ENCODE data around the gene VCAN.

The VCAN gene

GRCh38 chr5:83440826-83441225, 30.7 kb upstream of the VCAN start:
- Histone ChIP-seq H3K27me3 (ENCODE audit: control insufficient read depth in 1 of 2, insufficient read depth in 2 of 2, low read length in 2 of 2) (no peaks in the 10 kb centered on the region), H3K9ac (ENCODE audit: low read depth in 1 of 2, low read length in 2 of 2) (no peak overlapping the region), H3K27ac (ENCODE audit: low read depth, low read length) (no peak overlapping the region), H3K4me3 (ENCODE audit: low read depth in 1 of 2, low read length in 2 of 2) (no peak overlapping the region), H3K36me3 (ENCODE audit: control insufficient read depth in 1 of 2, insufficient read depth in 2 of 2, low read length in 2 of 2) (no peaks in the 10 kb centered on the region), H3K9me3 (ENCODE audit: control insufficient read depth in 1 of 2, low read length in 2 of 2) (no peaks in the 10 kb centered on the region), H3K4me1 (ENCODE audit: control insufficient read depth in 1 of 2, insufficient read depth in 2 of 2, low read length in 2 of 2) (no peaks in the 10 kb centered on the region)

- Histone ChIP-seq H3K9ac (ENCODE audit: low read depth in 1 of 2, low read length in 2 of 2) (no peak overlapping the region), H3K27me3 (ENCODE audit: control insufficient read depth in 1 of 2, insufficient read depth in 2 of 2, low read length in 2 of 2) (no peaks in the 10 kb centered on the region), H3K27ac (ENCODE audit: low read depth, low read length) (no peak overlapping the region), H3K9me3 (ENCODE audit: control insufficient read depth in 1 of 2, low read length in 2 of 2) (no peaks in the 10 kb centered on the region), H3K4me3 (ENCODE audit: low read depth in 1 of 2, low read length in 2 of 2) (no peak overlapping the region), H3K4me1 (ENCODE audit: control insufficient read depth in 1 of 2, insufficient read depth in 2 of 2, low read length in 2 of 2) (no peaks in the 10 kb centered on the region), H3K36me3 (ENCODE audit: control insufficient read depth in 1 of 2, insufficient read depth in 2 of 2, low read length in 2 of 2) (no peaks in the 10 kb centered on the region)
These were observed 29.8 kb upstream of the VCAN start for GRCh38 chr5:83441747-83442146.

GRCh38 chr5:83443534-83443933, 28.0 kb upstream of the VCAN start:
- Histone ChIP-seq H3K4me1 (ENCODE audit: control insufficient read depth in 1 of 2, insufficient read depth in 2 of 2, low read length in 2 of 2) (no peaks in the 10 kb centered on the region), H3K4me3 (ENCODE audit: low read depth in 1 of 2, low read length in 2 of 2) (no peak overlapping the region), H3K9ac (ENCODE audit: low read depth in 1 of 2, low read length in 2 of 2) (no peak overlapping the region), H3K27ac (ENCODE audit: low read depth, low read length) (no peak overlapping the region), H3K9me3 (ENCODE audit: control insufficient read depth in 1 of 2, low read length in 2 of 2) (no peaks in the 10 kb centered on the region), H3K36me3 (ENCODE audit: control insufficient read depth in 1 of 2, insufficient read depth in 2 of 2, low read length in 2 of 2) (no peaks in the 10 kb centered on the region), H3K27me3 (ENCODE audit: control insufficient read depth in 1 of 2, insufficient read depth in 2 of 2, low read length in 2 of 2) (no peaks in the 10 kb centered on the region)

GRCh38 chr5:83444445-83444844, 27.1 kb upstream of the VCAN start:
- H3K27me3 ChIP-seq (ENCODE audit: control insufficient read depth in 1 of 2, insufficient read depth in 2 of 2, low read length in 2 of 2), result no peaks in the 10 kb centered on the region
- H3K9me3 ChIP-seq (ENCODE audit: control insufficient read depth in 1 of 2, low read length in 2 of 2), result no peaks in the 10 kb centered on the region
- no peaks in the 10 kb centered on the region for H3K36me3 ChIP-seq (ENCODE audit: control insufficient read depth in 1 of 2, insufficient read depth in 2 of 2, low read length in 2 of 2)
- no peak overlapping the region for H3K9ac ChIP-seq (ENCODE audit: low read depth in 1 of 2, low read length in 2 of 2)
- no peak overlapping the region for H3K4me3 ChIP-seq (ENCODE audit: low read depth in 1 of 2, low read length in 2 of 2)
- no peak overlapping the region for H3K27ac ChIP-seq (ENCODE audit: low read depth, low read length)
- no peaks in the 10 kb centered on the region for H3K4me1 ChIP-seq (ENCODE audit: control insufficient read depth in 1 of 2, insufficient read depth in 2 of 2, low read length in 2 of 2)

- no peaks in the 10 kb centered on the region for H3K36me3 ChIP-seq (ENCODE audit: control insufficient read depth in 1 of 2, insufficient read depth in 2 of 2, low read length in 2 of 2)
- H3K27ac ChIP-seq (ENCODE audit: low read depth, low read length), result no peak overlapping the region
- no peak overlapping the region for H3K4me3 ChIP-seq (ENCODE audit: low read depth in 1 of 2, low read length in 2 of 2)
- H3K27me3 ChIP-seq (ENCODE audit: control insufficient read depth in 1 of 2, insufficient read depth in 2 of 2, low read length in 2 of 2), result no peaks in the 10 kb centered on the region
- no peaks in the 10 kb centered on the region for H3K9me3 ChIP-seq (ENCODE audit: control insufficient read depth in 1 of 2, low read length in 2 of 2)
- no peaks in the 10 kb centered on the region for H3K4me1 ChIP-seq (ENCODE audit: control insufficient read depth in 1 of 2, insufficient read depth in 2 of 2, low read length in 2 of 2)
- H3K9ac ChIP-seq (ENCODE audit: low read depth in 1 of 2, low read length in 2 of 2), result no peak overlapping the region
These were observed 25.1 kb upstream of the VCAN start for GRCh38 chr5:83446253-83446947.

- no peaks in the 10 kb centered on the region for H3K36me3 ChIP-seq (ENCODE audit: control insufficient read depth in 1 of 2, insufficient read depth in 2 of 2, low read length in 2 of 2)
- no peaks in the 10 kb centered on the region for H3K27me3 ChIP-seq (ENCODE audit: control insufficient read depth in 1 of 2, insufficient read depth in 2 of 2, low read length in 2 of 2)
- no peak overlapping the region for H3K4me3 ChIP-seq (ENCODE audit: low read depth in 1 of 2, low read length in 2 of 2)
- H3K27ac ChIP-seq (ENCODE audit: low read depth, low read length), result no peak overlapping the region
- no peak overlapping the region for H3K9ac ChIP-seq (ENCODE audit: low read depth in 1 of 2, low read length in 2 of 2)
- H3K4me1 ChIP-seq (ENCODE audit: control insufficient read depth in 1 of 2, insufficient read depth in 2 of 2, low read length in 2 of 2), result no peaks in the 10 kb centered on the region
- H3K9me3 ChIP-seq (ENCODE audit: control insufficient read depth in 1 of 2, low read length in 2 of 2), result no peaks in the 10 kb centered on the region
These were observed 24.0 kb upstream of the VCAN start for GRCh38 chr5:83447533-83447932.

GRCh38 chr5:83450183-83450966, 21.2 kb upstream of the VCAN start:
- Histone ChIP-seq H3K27ac (ENCODE audit: low read depth, low read length) (no peak overlapping the region), H3K36me3 (ENCODE audit: control insufficient read depth in 1 of 2, insufficient read depth in 2 of 2, low read length in 2 of 2) (no peaks in the 10 kb centered on the region), H3K27me3 (ENCODE audit: control insufficient read depth in 1 of 2, insufficient read depth in 2 of 2, low read length in 2 of 2) (no peaks in the 10 kb centered on the region), H3K9me3 (ENCODE audit: control insufficient read depth in 1 of 2, low read length in 2 of 2) (peaks cover 0 to 6% of the 10 kb centered on the region in 2 donors), H3K9ac (ENCODE audit: low read depth in 1 of 2, low read length in 2 of 2) (no peak overlapping the region), H3K4me3 (ENCODE audit: low read depth in 1 of 2, low read length in 2 of 2) (no peak overlapping the region), H3K4me1 (ENCODE audit: control insufficient read depth in 1 of 2, insufficient read depth in 2 of 2, low read length in 2 of 2) (no peaks in the 10 kb centered on the region)

- Histone ChIP-seq H3K27me3 (ENCODE audit: control insufficient read depth in 1 of 2, insufficient read depth in 2 of 2, low read length in 2 of 2) (no peaks in the 10 kb centered on the region), H3K4me3 (ENCODE audit: low read depth in 1 of 2, low read length in 2 of 2) (no peak overlapping the region), H3K27ac (ENCODE audit: low read depth, low read length) (no peak overlapping the region), H3K9me3 (ENCODE audit: control insufficient read depth in 1 of 2, low read length in 2 of 2) (peaks cover 0 to 6% of the 10 kb centered on the region in 2 donors), H3K36me3 (ENCODE audit: control insufficient read depth in 1 of 2, insufficient read depth in 2 of 2, low read length in 2 of 2) (no peaks in the 10 kb centered on the region), H3K4me1 (ENCODE audit: control insufficient read depth in 1 of 2, insufficient read depth in 2 of 2, low read length in 2 of 2) (no peaks in the 10 kb centered on the region), H3K9ac (ENCODE audit: low read depth in 1 of 2, low read length in 2 of 2) (no peak overlapping the region)
These were observed 20.6 kb upstream of the VCAN start for GRCh38 chr5:83450967-83451248.

- no peaks in the 10 kb centered on the region for H3K36me3 ChIP-seq (ENCODE audit: control insufficient read depth in 1 of 2, insufficient read depth in 2 of 2, low read length in 2 of 2)
- no peak overlapping the region for H3K27ac ChIP-seq (ENCODE audit: low read depth, low read length)
- H3K9me3 ChIP-seq (ENCODE audit: control insufficient read depth in 1 of 2, low read length in 2 of 2), result peaks cover 0 to 8% of the 10 kb centered on the region in 2 donors
- no peaks in the 10 kb centered on the region for H3K27me3 ChIP-seq (ENCODE audit: control insufficient read depth in 1 of 2, insufficient read depth in 2 of 2, low read length in 2 of 2)
- H3K9ac ChIP-seq (ENCODE audit: low read depth in 1 of 2, low read length in 2 of 2), result no peak overlapping the region
- H3K4me1 ChIP-seq (ENCODE audit: control insufficient read depth in 1 of 2, insufficient read depth in 2 of 2, low read length in 2 of 2), result no peaks in the 10 kb centered on the region
- H3K4me3 ChIP-seq (ENCODE audit: low read depth in 1 of 2, low read length in 2 of 2), result no peak overlapping the region
These were observed 19.6 kb upstream of the VCAN start for GRCh38 chr5:83451955-83452354.

- Histone ChIP-seq H3K9me3 (ENCODE audit: control insufficient read depth in 1 of 2, low read length in 2 of 2) (peaks cover 0 to 11% of the 10 kb centered on the region in 2 donors), H3K27ac (ENCODE audit: low read depth, low read length) (no peak overlapping the region), H3K27me3 (ENCODE audit: control insufficient read depth in 1 of 2, insufficient read depth in 2 of 2, low read length in 2 of 2) (no peaks in the 10 kb centered on the region), H3K36me3 (ENCODE audit: control insufficient read depth in 1 of 2, insufficient read depth in 2 of 2, low read length in 2 of 2) (no peaks in the 10 kb centered on the region), H3K9ac (ENCODE audit: low read depth in 1 of 2, low read length in 2 of 2) (no peak overlapping the region), H3K4me1 (ENCODE audit: control insufficient read depth in 1 of 2, insufficient read depth in 2 of 2, low read length in 2 of 2) (no peaks in the 10 kb centered on the region), H3K4me3 (ENCODE audit: low read depth in 1 of 2, low read length in 2 of 2) (no peak overlapping the region)
These were observed 17.6 kb upstream of the VCAN start for GRCh38 chr5:83453937-83454336.
